Esophagus (tissue), 2 donors: ENCODE results near the gene SIMC1. TPM values are rescaled to one million over a fixed set of nuclear protein-coding genes. Genes with fewer than 3 reads are reported as not detected.
"Not testable (repeated sequence)": the region's sequence is repeated elsewhere in the genome, so short reads cannot be mapped to it uniquely, and the experiment has no call there.

ENCODE experiments used
- H3K27ac ChIP-seq, 2 donors: one replicate each; pipeline ENCODE4 v1.5.1; 2013; ENCODE audit warnings: low read depth in 2 of 2, mild to moderate bottlenecking in 2 of 2, inconsistent platforms in 1 of 2, low read length in 1 of 2, moderate library complexity in 1 of 2
- H3K27me3 ChIP-seq, 2 donors: one replicate each; pipeline ENCODE4 v1.6.1; 2013; ENCODE audit warnings: low read length in 2 of 2, control low read depth in 1 of 2, mild to moderate bottlenecking in 1 of 2; ENCODE audit not compliant: insufficient read depth in 2 of 2, control insufficient read depth in 1 of 2
- H3K36me3 ChIP-seq, 2 donors: one replicate each; pipeline ENCODE4 v1.6.1; 2013; ENCODE audit warnings: low read length in 1 of 2; ENCODE audit not compliant: control insufficient read depth in 2 of 2, insufficient read depth in 2 of 2
- H3K4me1 ChIP-seq, 2 donors: one replicate each; pipeline ENCODE4 v1.6.1; 2013; ENCODE audit warnings: low read length in 1 of 2; ENCODE audit not compliant: control insufficient read depth in 2 of 2, insufficient read depth in 2 of 2
- H3K4me3 ChIP-seq, 2 donors: one replicate each; pipeline ENCODE4 v1.5.1; 2013; ENCODE audit warnings: low read length in 2 of 2, mild to moderate bottlenecking in 2 of 2, low read depth in 1 of 2, moderate library complexity in 1 of 2
- H3K9me3 ChIP-seq, 2 donors: one replicate each; pipeline ENCODE4 v1.6.1; 2013; ENCODE audit warnings: mild to moderate bottlenecking in 2 of 2, low read depth in 1 of 2, low read length in 1 of 2, moderate library complexity in 1 of 2; ENCODE audit not compliant: control insufficient read depth in 2 of 2, insufficient read depth in 1 of 2
- WGBS, 2 donors: extraction: QIAGEN DNeasy Blood & Tissue Kit; methylation state at CpG; one replicate each; pipeline ENCODE4 v1.1.7; 2013; 5-methylcytosine and 5-hydroxymethylcytosine counted together
- polyA plus RNA-seq, 2 donors: library from polyadenylated mRNA; stranded (reverse); fragments of 200-250 nt; gene quantifications; one replicate each; pipeline ENCODE4 v1.2.3, GENCODE V29; 2013
- donor health status: healthy with polysubstance abuse.
- donor health status: Bipolar disorder and iron deficiency.

The SIMC1 gene
- polyA plus RNA-seq, 2 donors = 2.9 to 3.3 TPM

- H3K27ac ChIP-seq, H3K36me3 ChIP-seq, H3K9me3 ChIP-seq, H3K27me3 ChIP-seq, H3K4me1 ChIP-seq, H3K4me3 ChIP-seq: not testable (repeated sequence)
- WGBS, 2 donors = 88 to 91% methylated on average over 19 to 23 of the region's 23 CpGs
Observed at GRCh38 chr5:176214466-176215021, 23.7 kb upstream of the SIMC1 start.

- not testable (repeated sequence) for H3K27me3 ChIP-seq, H3K4me1 ChIP-seq, H3K36me3 ChIP-seq, H3K4me3 ChIP-seq, H3K27ac ChIP-seq, H3K9me3 ChIP-seq
- WGBS, 2 donors = 57 to 71% methylated on average over 9 of the region's 9 CpGs
Observed at GRCh38 chr5:176216393-176216916, 21.8 kb upstream of the SIMC1 start.

- H3K4me3 ChIP-seq, H3K27ac ChIP-seq, H3K9me3 ChIP-seq, H3K4me1 ChIP-seq, H3K36me3 ChIP-seq, H3K27me3 ChIP-seq: not testable (repeated sequence)
- 74 to 84% methylated on average over 3 to 5 of the region's 5 CpGs for WGBS, 2 donors
Observed at GRCh38 chr5:176217188-176217729, 21.0 kb upstream of the SIMC1 start.

- H3K27ac ChIP-seq, H3K27me3 ChIP-seq, H3K4me1 ChIP-seq, H3K4me3 ChIP-seq, H3K9me3 ChIP-seq, H3K36me3 ChIP-seq: not testable (repeated sequence)
- WGBS, 2 donors = 19 to 28% methylated on average over 2 of the region's 2 CpGs
Observed at GRCh38 chr5:176217764-176218163, 20.5 kb upstream of the SIMC1 start.

GRCh38 chr5:176222006-176222405 is 16.2 kb upstream of the SIMC1 start:
- H3K9me3 ChIP-seq, H3K27ac ChIP-seq, H3K36me3 ChIP-seq, H3K4me1 ChIP-seq, H3K4me3 ChIP-seq, H3K27me3 ChIP-seq: not testable (repeated sequence)
- WGBS, 2 donors = 96 to 98% methylated on average over 16 to 38 of the region's 38 CpGs

- H3K4me1 ChIP-seq, H3K36me3 ChIP-seq, H3K27ac ChIP-seq, H3K9me3 ChIP-seq, H3K27me3 ChIP-seq, H3K4me3 ChIP-seq: not testable (repeated sequence)
- WGBS, 2 donors = 20 to 36% methylated on average over 1 of the region's 1 CpG
Observed at GRCh38 chr5:176228358-176228757, 9.9 kb upstream of the SIMC1 start.

- not testable (repeated sequence) for H3K27me3 ChIP-seq, H3K9me3 ChIP-seq, H3K36me3 ChIP-seq, H3K27ac ChIP-seq, H3K4me3 ChIP-seq, H3K4me1 ChIP-seq
- WGBS, 2 donors = 78 to 87% methylated on average over 5 of the region's 5 CpGs
Observed at GRCh38 chr5:176233253-176233652, 5.0 kb upstream of the SIMC1 start.

GRCh38 chr5:176235155-176235554 is 3.1 kb upstream of the SIMC1 start:
- not testable (repeated sequence) for H3K4me3 ChIP-seq, H3K27ac ChIP-seq, H3K4me1 ChIP-seq, H3K36me3 ChIP-seq, H3K9me3 ChIP-seq, H3K27me3 ChIP-seq
- 7% methylated on average over 1 of the region's 1 CpG for WGBS, 2 donors

- H3K27ac ChIP-seq, H3K9me3 ChIP-seq, H3K36me3 ChIP-seq, H3K27me3 ChIP-seq, H3K4me1 ChIP-seq: not testable (repeated sequence)
- 1% methylated on average over 8 of the region's 59 CpGs; no CpG with 5 or more reads in 1 of the 2 donors for WGBS, 2 donors
- peak overlapping the region; percentile 55 to 56 for H3K4me3 ChIP-seq
Observed at GRCh38 chr5:176238645-176239283, 540 bp downstream of the SIMC1 start.

- not testable (repeated sequence) for H3K4me1 ChIP-seq, H3K4me3 ChIP-seq, H3K27me3 ChIP-seq, H3K36me3 ChIP-seq, H3K27ac ChIP-seq, H3K9me3 ChIP-seq
- WGBS, 2 donors = no CpG with 5 or more reads among the region's 10 CpGs
Observed at GRCh38 chr5:176239304-176239703, 1.1 kb downstream of the SIMC1 start.
